Mesendoderm (in vitro differentiated cells): Measurements from ENCODE around the gene ZNF423.
A peak's percentile ranks its signal among the peaks of the same experiment; 100 is the strongest.

Source experiments
- DNase-seq: peaks from one replicate; pipeline ENCODE4 v3.0.0; 2013
- H2AK5ac ChIP-seq: 2 replicates; pipeline ENCODE4 v1.6.1; 2013; ENCODE audit warnings: low read length, inconsistent platforms
- H2BK120ac ChIP-seq: 2 replicates; pipeline ENCODE4 v1.6.1; 2013; ENCODE audit warnings: low read depth, mild to moderate bottlenecking, low read length, moderate library complexity, mixed read lengths
- H2BK15ac ChIP-seq: replicated peaks from 2 replicates; pipeline ENCODE4 v1.6.1; 2013; ENCODE audit warnings: low read depth, mild to moderate bottlenecking, moderate library complexity
- H2BK5ac ChIP-seq: 2 replicates; pipeline ENCODE4 v1.6.1; 2013; ENCODE audit warnings: low read length, inconsistent platforms
- H3K18ac ChIP-seq: 2 replicates; pipeline ENCODE4 v1.6.1; 2013; ENCODE audit warnings: mild to moderate bottlenecking, low read length, mixed read lengths
- H3K23ac ChIP-seq: one replicate; pipeline ENCODE4 v1.6.1; 2013; ENCODE audit warnings: low read length
- H3K27ac ChIP-seq: 2 replicates; pipeline ENCODE4 v1.5.1; 2013; ENCODE audit warnings: low read depth, mild to moderate bottlenecking, inconsistent platforms, low read length, moderate library complexity
- H3K27me3 ChIP-seq: 2 replicates; pipeline ENCODE4 v1.6.1; 2013; ENCODE audit warnings: low read length, control low read depth, mild to moderate bottlenecking, inconsistent platforms; ENCODE audit not compliant: insufficient read depth, poor library complexity
- H3K36me3 ChIP-seq: 2 replicates; pipeline ENCODE4 v1.6.1; 2013; ENCODE audit warnings: low read length, inconsistent platforms; ENCODE audit not compliant: control insufficient read depth, insufficient read depth
- H3K4ac ChIP-seq: one replicate; pipeline ENCODE4 v1.6.1; 2013; ENCODE audit warnings: low read depth, mild to moderate bottlenecking, low read length, moderate library complexity
- H3K4me1 ChIP-seq: 2 replicates; pipeline ENCODE4 v1.6.1; 2013; ENCODE audit warnings: low read depth, low read length, inconsistent platforms; ENCODE audit not compliant: control insufficient read depth
- H3K4me2 ChIP-seq: 2 replicates; pipeline ENCODE4 v1.6.1; 2013; ENCODE audit warnings: low read length
- H3K4me3 ChIP-seq: 2 replicates; pipeline ENCODE4 v1.5.1; 2013; ENCODE audit warnings: mild to moderate bottlenecking, low read length
- H3K56ac ChIP-seq: one replicate; pipeline ENCODE4 v1.6.1; 2013; ENCODE audit warnings: low read length
- H3K79me1 ChIP-seq: 2 replicates; pipeline ENCODE4 v1.6.1; 2013; ENCODE audit warnings: low read length, inconsistent platforms
- H3K79me2 ChIP-seq: 2 replicates; pipeline ENCODE4 v1.6.1; 2013; ENCODE audit warnings: mild to moderate bottlenecking, low read length; ENCODE audit not compliant: control insufficient read depth, insufficient read depth
- H3K9ac ChIP-seq: 2 replicates; pipeline ENCODE4 v1.6.1; 2013; ENCODE audit warnings: low read length, inconsistent platforms
- H4K5ac ChIP-seq: one replicate; pipeline ENCODE4 v1.6.1; 2013; ENCODE audit warnings: low read length
- H4K8ac ChIP-seq: one replicate; pipeline ENCODE4 v1.6.1; 2013; ENCODE audit warnings: low read depth, mild to moderate bottlenecking, control low read depth, low read length, moderate library complexity
- WGBS: extraction: QIAGEN DNeasy Blood & Tissue Kit; methylation state at CpG from one replicate; pipeline ENCODE4 v1.1.7; 2013; ENCODE audit warnings: low lambda C conversion rate, missing lambda C conversion rate; ENCODE audit not compliant: insufficient coverage; ENCODE audit errors: extremely low coverage; 5-methylcytosine and 5-hydroxymethylcytosine counted together

The ZNF423 gene

GRCh38 chr16:49776085-49776595 is 79.8 kb downstream of the ZNF423 start:
- Histone ChIP-seq H3K79me1 (peaks cover 11% of the 10 kb centered on the region), H3K56ac (peak overlapping the region; percentile 79), H3K79me2 (peaks cover 2% of the 10 kb centered on the region), H4K5ac (no peak overlapping the region), H3K18ac (peak overlapping the region; percentile 71), H3K9ac (peak overlapping the region; percentile 43), H2AK5ac (peak overlapping the region; percentile 2), H2BK120ac (no peak overlapping the region), H3K23ac (no peak overlapping the region), H4K8ac (no peak overlapping the region), H3K4me1 (peaks cover 5% of the 10 kb centered on the region), H3K4me2 (no peak overlapping the region), H3K36me3 (no peaks in the 10 kb centered on the region), H3K4me3 (no peak overlapping the region), H3K27me3 (no peaks in the 10 kb centered on the region), H2BK5ac (no peak overlapping the region), H3K4ac (peak overlapping the region; percentile 22), H3K27ac (peak overlapping the region; percentile 40), H2BK15ac (no peak overlapping the region)
- DNase-seq: peak; percentile 75
- whole genome bisulfite sequencing: no CpG with 5 or more reads among the region's 16 CpGs

- Histone ChIP-seq H4K8ac (no peak overlapping the region), H4K5ac (no peak overlapping the region), H3K36me3 (no peaks in the 10 kb centered on the region), H3K4ac (no peak overlapping the region), H2AK5ac (peak overlapping the region; percentile 2), H3K18ac (no peak overlapping the region), H3K79me2 (peaks cover 2% of the 10 kb centered on the region), H3K9ac (peak overlapping the region; percentile 43), H3K27ac (peak overlapping the region; percentile 40), H2BK15ac (no peak overlapping the region), H2BK5ac (no peak overlapping the region), H3K79me1 (peaks cover 11% of the 10 kb centered on the region), H3K23ac (no peak overlapping the region), H3K4me3 (no peak overlapping the region), H3K27me3 (no peaks in the 10 kb centered on the region), H3K4me2 (no peak overlapping the region), H3K4me1 (peaks cover 5% of the 10 kb centered on the region), H3K56ac (peak overlapping the region; percentile 79), H2BK120ac (no peak overlapping the region)
- no peak for DNase-seq
- WGBS: no CpG with 5 or more reads among the region's 4 CpGs
Measured at GRCh38 chr16:49775581-49775980, 80.3 kb downstream of the ZNF423 start.

- Histone ChIP-seq H3K36me3 (no peaks in the 10 kb centered on the region), H3K18ac (no peak overlapping the region), H3K79me1 (peaks cover 11% of the 10 kb centered on the region), H3K9ac (no peak overlapping the region), H3K4me3 (no peak overlapping the region), H3K27me3 (no peaks in the 10 kb centered on the region), H3K79me2 (peaks cover 2% of the 10 kb centered on the region), H2BK15ac (no peak overlapping the region), H3K23ac (no peak overlapping the region), H3K4ac (no peak overlapping the region), H3K4me2 (no peak overlapping the region), H2BK120ac (no peak overlapping the region), H3K56ac (no peak overlapping the region), H4K8ac (no peak overlapping the region), H3K27ac (no peak overlapping the region), H3K4me1 (peaks cover 5% of the 10 kb centered on the region), H4K5ac (no peak overlapping the region), H2AK5ac (no peak overlapping the region), H2BK5ac (no peak overlapping the region)
- DNase-seq: no peak
- no CpG with 5 or more reads among the region's 4 CpGs for WGBS
Measured at GRCh38 chr16:49775018-49775417, 80.9 kb downstream of the ZNF423 start.

- Histone ChIP-seq H2BK5ac (no peak overlapping the region), H3K4me1 (peaks cover 5% of the 10 kb centered on the region), H3K4ac (no peak overlapping the region), H2AK5ac (no peak overlapping the region), H3K23ac (no peak overlapping the region), H3K4me2 (no peak overlapping the region), H3K79me1 (peaks cover 14% of the 10 kb centered on the region), H3K4me3 (no peak overlapping the region), H3K18ac (no peak overlapping the region), H2BK120ac (no peak overlapping the region), H3K27ac (no peak overlapping the region), H3K36me3 (no peaks in the 10 kb centered on the region), H3K79me2 (peaks cover 2% of the 10 kb centered on the region), H4K8ac (no peak overlapping the region), H4K5ac (no peak overlapping the region), H3K9ac (no peak overlapping the region), H3K56ac (peak overlapping the region; percentile 9), H2BK15ac (no peak overlapping the region), H3K27me3 (no peaks in the 10 kb centered on the region)
- no CpG with 5 or more reads among the region's 10 CpGs for WGBS
- peak; percentile 59 for DNase-seq
Measured at GRCh38 chr16:49773534-49774475, 82.1 kb downstream of the ZNF423 start.

- Histone ChIP-seq H3K18ac (no peak overlapping the region), H3K23ac (no peak overlapping the region), H3K4me2 (no peak overlapping the region), H3K79me1 (peaks cover 6% of the 10 kb centered on the region), H3K4ac (no peak overlapping the region), H4K8ac (no peak overlapping the region), H3K4me1 (no peaks in the 10 kb centered on the region), H3K79me2 (peaks cover 3% of the 10 kb centered on the region), H2BK5ac (no peak overlapping the region), H3K36me3 (no peaks in the 10 kb centered on the region), H4K5ac (no peak overlapping the region), H2BK120ac (no peak overlapping the region), H3K56ac (no peak overlapping the region), H3K4me3 (no peak overlapping the region), H2AK5ac (no peak overlapping the region), H3K27me3 (no peaks in the 10 kb centered on the region), H3K27ac (no peak overlapping the region), H3K9ac (no peak overlapping the region), H2BK15ac (no peak overlapping the region)
- no CpG with 5 or more reads among the region's 23 CpGs for WGBS
- no peak for DNase-seq
Measured at GRCh38 chr16:49767998-49768397, 87.9 kb downstream of the ZNF423 start.
